Lung (tissue), 12 donors: ENCODE results near the gene PPP1R9B. TPM values are rescaled to one million over a fixed set of nuclear protein-coding genes. Genes with fewer than 3 reads are reported as not detected.

Source experiments
- ATAC-seq: fragments of 200-7000 bp; cut with Tn5 transposase; one replicate; pipeline ENCODE4 v1.9.1; 2020; ENCODE audit warnings: moderate number of reproducible peaks; ENCODE audit not compliant: insufficient read depth, low FRiP score
- DNase-seq, 3 donors: peaks; one replicate each; pipeline ENCODE4 v3.0.0-alpha.2; 2013 to 2017
- H3K27ac ChIP-seq, 2 donors: one replicate each; pipeline ENCODE4 v1.5.1; 2013; ENCODE audit warnings: mild to moderate bottlenecking in 2 of 2, moderate library complexity in 2 of 2, control low read depth in 1 of 2, inconsistent platforms in 1 of 2, low read depth in 1 of 2, low read length in 1 of 2
- H3K27me3 ChIP-seq, 3 donors: one replicate each; pipeline ENCODE4 v1.5.1; 2013; ENCODE audit warnings: low read length in 2 of 3; ENCODE audit not compliant: control insufficient read depth in 3 of 3, insufficient read depth in 3 of 3
- H3K36me3 ChIP-seq, 4 donors: one replicate each; pipeline ENCODE4 v1.5.1; 2013; ENCODE audit warnings: low read length in 4 of 4, mild to moderate bottlenecking in 1 of 4, moderate library complexity in 1 of 4; ENCODE audit not compliant: control insufficient read depth in 4 of 4, insufficient read depth in 4 of 4
- H3K4me1 ChIP-seq, 5 donors: one replicate each; pipeline ENCODE4 v1.5.1; 2013; ENCODE audit warnings: low read length in 5 of 5, mild to moderate bottlenecking in 2 of 5, moderate library complexity in 1 of 5; ENCODE audit not compliant: control insufficient read depth in 5 of 5, insufficient read depth in 5 of 5
- H3K4me3 ChIP-seq: one replicate; pipeline ENCODE4 v1.5.1; 2013; ENCODE audit warnings: mild to moderate bottlenecking, control low read depth, moderate library complexity
- H3K9ac ChIP-seq, 2 donors: one replicate each; pipeline ENCODE4 v1.5.1; 2013; ENCODE audit warnings: low read length in 2 of 2, control low read depth in 1 of 2; ENCODE audit not compliant: insufficient read depth in 1 of 2
- H3K9me3 ChIP-seq, 4 donors: one replicate each; pipeline ENCODE4 v1.5.1; 2013; ENCODE audit warnings: low read length in 3 of 4, mild to moderate bottlenecking in 1 of 4, moderate library complexity in 1 of 4; ENCODE audit not compliant: control insufficient read depth in 4 of 4, insufficient read depth in 3 of 4
- CTCF ChIP-seq: IDR thresholded peaks from 2 replicates; pipeline ENCODE4 v1.5.1; 2012; ENCODE audit warnings: mild to moderate bottlenecking; ENCODE audit errors: control extremely low read depth, extremely low read depth
- WGBS, 2 donors: extraction: QIAGEN DNeasy Blood & Tissue Kit; methylation state at CpG; one replicate each; pipeline ENCODE4 v1.1.7; 2013; 5-methylcytosine and 5-hydroxymethylcytosine counted together
- polyA plus RNA-seq, 2 donors: library from polyadenylated mRNA; stranded (reverse); fragments of 200-250 nt; gene quantifications; one replicate each; pipeline ENCODE4 v1.2.1, GENCODE V29; 2013
- total RNA-seq, 2 donors: library from RNA; depleted of rRNA in 1 of 2; stranded (reverse); fragments of >200 nt in 1 of 2; gene quantifications; one replicate each; pipeline ENCODE4 v1.2.1, GENCODE V29; 2014 to 2021
- donor health status: control.
- donor health status: control.
- donor health status: Bipolar disorder and iron deficiency.
- donor health status: healthy.
- donor health status: DM: yes; HTN: yes; CAD: no.

The PPP1R9B gene
- total and polyA plus RNA-seq, 4 donors: 31.7 to 77.4 (median 49.8) TPM

GRCh38 chr17:50146230-50146926 is 4.1 kb downstream of the PPP1R9B start:
- 65 to 72% methylated on average over 10 of the region's 10 CpGs for WGBS, 2 donors
- no peak for TF ChIP-seq CTCF
- peaks cover 0 to 46% (median 20%) of the 10 kb centered on the region in 4 donors for H3K36me3 ChIP-seq
- H3K4me3 ChIP-seq: no peak overlapping the region
- ATAC-seq (no peak), DNase-seq (no peak)
- H3K9me3 ChIP-seq: no peaks in the 10 kb centered on the region
- H3K27me3 ChIP-seq: no peaks in the 10 kb centered on the region
- H3K27ac ChIP-seq: peak overlapping the region; percentile 41 to 71
- peaks cover 8 to 29% (median 20%) of the 10 kb centered on the region in 5 donors for H3K4me1 ChIP-seq
- H3K9ac ChIP-seq: no peak overlapping the region

GRCh38 chr17:50145532-50146229 is 4.8 kb downstream of the PPP1R9B start:
- Histone ChIP-seq H3K27ac (peak overlapping the region in 1 of 2 donors; percentile 36), H3K27me3 (no peaks in the 10 kb centered on the region), H3K9me3 (no peaks in the 10 kb centered on the region), H3K4me3 (no peak overlapping the region), H3K4me1 (peaks cover 8 to 31% (median 20%) of the 10 kb centered on the region in 5 donors), H3K9ac (no peak overlapping the region), H3K36me3 (peaks cover 0 to 51% (median 23%) of the 10 kb centered on the region in 4 donors)
- TF ChIP-seq CTCF: no peak
- WGBS, 2 donors: 57 to 61% methylated on average over 11 of the region's 11 CpGs
- ATAC-seq (no peak), DNase-seq (no peak)

GRCh38 chr17:50144845-50145531 is 5.5 kb downstream of the PPP1R9B start:
- no peak for TF ChIP-seq CTCF
- ATAC-seq: no peak
- H3K27ac ChIP-seq: no peak overlapping the region
- H3K4me3 ChIP-seq: no peak overlapping the region
- DNase-seq: no peak
- no peaks in the 10 kb centered on the region for H3K9me3 ChIP-seq
- H3K9ac ChIP-seq: no peak overlapping the region
- no peaks in the 10 kb centered on the region for H3K27me3 ChIP-seq
- peaks cover 0 to 58% (median 27%) of the 10 kb centered on the region in 4 donors for H3K36me3 ChIP-seq
- WGBS, 2 donors: 72 to 86% methylated on average over 16 of the region's 16 CpGs
- peaks cover 8 to 38% (median 20%) of the 10 kb centered on the region in 5 donors for H3K4me1 ChIP-seq
